GM06990 (cell line): Measurements from ENCODE around the gene APOA4.

ENCODE experiments used
- DNase-seq: peaks from one replicate; pipeline ENCODE4 v3.0.0-alpha.2; 2011; ENCODE audit not compliant: insufficient read length; ENCODE audit errors: extremely low read depth
- H3K27me3 ChIP-seq: replicated peaks from 2 replicates; pipeline ENCODE4 v1.6.0; 2011; ENCODE audit warnings: low read length; ENCODE audit not compliant: control insufficient read depth, insufficient read depth
- H3K36me3 ChIP-seq: 2 replicates; pipeline ENCODE4 v1.5.1; 2011; ENCODE audit warnings: low read length; ENCODE audit not compliant: control insufficient read depth, insufficient read depth
- H3K4me3 ChIP-seq: replicated peaks from 2 replicates; pipeline ENCODE4 v1.5.1; 2011; ENCODE audit warnings: low read depth, mild to moderate bottlenecking, control low read depth, low read length
- TF ChIP-seq, protein P1 (sequence below): IDR thresholded peaks from 2 replicates; pipeline ENCODE4 v1.5.1; 2011; ENCODE audit warnings: low read length, control low read depth, mild to moderate bottlenecking, inconsistent platforms; ENCODE audit not compliant: insufficient read depth, poor library complexity, severe bottlenecking

APOA4 gene

DNA sequence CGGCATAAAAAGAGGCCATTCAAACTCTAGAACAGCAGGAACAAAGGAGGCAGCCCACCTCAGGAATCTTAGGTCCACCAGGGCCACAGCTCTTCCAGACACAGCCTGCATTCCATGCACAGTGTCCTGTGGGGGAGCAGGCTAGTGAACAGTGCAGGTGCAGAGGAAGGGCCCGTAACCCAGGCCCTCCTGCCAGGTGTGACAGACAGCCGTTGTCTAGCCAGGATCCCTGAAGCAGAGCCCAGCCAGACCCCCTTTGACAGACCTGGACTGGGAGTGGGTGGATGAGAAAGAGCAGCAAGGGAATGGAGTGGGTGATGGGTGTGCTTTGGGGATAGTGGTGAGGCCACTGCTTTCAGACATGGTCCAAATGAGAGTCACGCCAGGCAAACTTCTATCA, 34.1 kb downstream of the APOA4 start:
- H3K36me3 ChIP-seq = peaks cover 18% of the 10 kb centered on the region
- DNase-seq = no peak
- no peak overlapping the region for H3K4me3 ChIP-seq
- TF ChIP-seq, protein P1, sequence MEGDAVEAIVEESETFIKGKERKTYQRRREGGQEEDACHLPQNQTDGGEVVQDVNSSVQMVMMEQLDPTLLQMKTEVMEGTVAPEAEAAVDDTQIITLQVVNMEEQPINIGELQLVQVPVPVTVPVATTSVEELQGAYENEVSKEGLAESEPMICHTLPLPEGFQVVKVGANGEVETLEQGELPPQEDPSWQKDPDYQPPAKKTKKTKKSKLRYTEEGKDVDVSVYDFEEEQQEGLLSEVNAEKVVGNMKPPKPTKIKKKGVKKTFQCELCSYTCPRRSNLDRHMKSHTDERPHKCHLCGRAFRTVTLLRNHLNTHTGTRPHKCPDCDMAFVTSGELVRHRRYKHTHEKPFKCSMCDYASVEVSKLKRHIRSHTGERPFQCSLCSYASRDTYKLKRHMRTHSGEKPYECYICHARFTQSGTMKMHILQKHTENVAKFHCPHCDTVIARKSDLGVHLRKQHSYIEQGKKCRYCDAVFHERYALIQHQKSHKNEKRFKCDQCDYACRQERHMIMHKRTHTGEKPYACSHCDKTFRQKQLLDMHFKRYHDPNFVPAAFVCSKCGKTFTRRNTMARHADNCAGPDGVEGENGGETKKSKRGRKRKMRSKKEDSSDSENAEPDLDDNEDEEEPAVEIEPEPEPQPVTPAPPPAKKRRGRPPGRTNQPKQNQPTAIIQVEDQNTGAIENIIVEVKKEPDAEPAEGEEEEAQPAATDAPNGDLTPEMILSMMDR = no peak
- H3K27me3 ChIP-seq = no peaks in the 10 kb centered on the region

DNA sequence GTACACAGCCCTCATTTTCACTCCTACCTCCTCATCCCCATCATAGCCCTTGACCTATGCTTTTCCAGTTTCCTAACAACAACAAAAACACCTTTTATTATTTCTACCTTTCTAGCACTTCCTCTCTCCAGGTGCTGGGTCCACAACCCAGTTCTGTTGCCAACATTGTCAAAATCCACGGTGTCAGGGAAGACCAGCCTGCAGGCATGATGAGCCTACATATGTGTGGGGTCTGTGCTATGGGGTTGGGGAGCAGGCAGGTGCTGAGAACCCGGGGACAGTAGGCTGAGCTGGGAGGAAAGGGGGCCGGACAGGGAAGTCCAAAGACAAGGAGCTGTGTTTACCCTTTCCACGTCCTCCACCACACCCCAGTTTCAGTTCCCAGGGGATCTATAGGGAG, 34.6 kb downstream of the APOA4 start:
- TF ChIP-seq, protein P1 = no peak
- DNase-seq = no peak
- Histone ChIP-seq H3K27me3 (no peaks in the 10 kb centered on the region), H3K36me3 (peaks cover 19% of the 10 kb centered on the region), H3K4me3 (peak overlapping the region; percentile 78)

DNA sequence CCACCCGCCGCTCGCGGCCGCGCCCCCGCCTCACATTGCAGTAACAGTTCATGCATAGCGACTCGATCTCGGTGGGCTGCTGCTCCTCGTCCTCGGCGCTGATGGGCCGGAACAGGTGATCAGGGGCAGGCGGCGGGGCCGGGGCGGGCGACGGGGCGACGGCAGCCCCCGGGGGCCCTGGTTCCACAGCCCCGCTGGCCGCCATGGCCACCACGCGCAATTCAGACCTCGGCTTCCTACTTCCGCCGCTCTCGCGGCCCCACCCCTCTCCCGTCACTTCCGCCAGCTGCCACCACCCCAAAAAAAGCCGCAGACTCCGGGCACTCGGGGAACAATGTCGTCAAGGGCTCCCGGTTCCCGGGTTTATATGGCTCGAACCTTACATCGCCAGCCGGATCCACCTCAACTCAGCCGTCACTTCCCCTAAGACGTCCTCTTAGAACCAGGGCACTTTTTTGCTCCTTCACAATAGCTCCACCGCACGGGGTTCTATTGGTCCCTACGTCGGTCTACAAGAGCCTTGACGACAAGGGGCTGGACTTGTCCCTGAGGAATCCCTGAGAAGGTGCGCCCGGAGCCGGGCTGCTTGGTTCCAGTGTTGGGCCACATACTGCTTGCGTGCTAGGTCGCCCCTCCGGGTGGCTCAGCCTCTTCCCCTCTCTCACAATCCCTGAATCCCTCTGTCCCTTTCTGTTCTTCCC, 35.2 kb downstream of the APOA4 start, which contains the start of gene ZPR1:
ZPR1 (minus strand) TSS at position 238 of the 701 bp plus-strand sequence; CDS start at position 205, 33 bp downstream.
- peaks cover 23% of the 10 kb centered on the region for H3K36me3 ChIP-seq
- no peaks in the 10 kb centered on the region for H3K27me3 ChIP-seq
- DNase-seq = peak; percentile 79
- TF ChIP-seq, protein P1 = no peak
- H3K4me3 ChIP-seq = peak within 1 kb of the TSS; percentile 78

DNA sequence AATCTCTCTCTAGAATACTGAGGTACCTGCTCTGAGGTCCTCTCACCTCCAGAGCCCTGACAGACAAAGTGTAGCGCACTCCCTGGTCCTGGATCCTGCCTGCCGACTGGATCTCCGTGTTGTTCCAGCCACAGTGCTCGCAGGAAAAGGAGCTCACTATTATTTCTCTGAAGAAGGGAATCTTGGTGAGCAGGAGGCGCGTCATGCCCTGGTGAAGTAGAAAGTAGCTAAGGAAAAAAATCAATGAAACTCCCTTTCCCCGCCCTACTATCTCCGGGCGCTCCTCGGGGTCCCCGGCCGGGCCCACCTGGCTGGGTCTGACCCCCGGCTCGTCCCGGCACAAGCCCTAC, 35.7 kb downstream of the APOA4 start:
- no peak for DNase-seq
- H3K4me3 ChIP-seq = peak overlapping the region; percentile 78
- H3K27me3 ChIP-seq = no peaks in the 10 kb centered on the region
- peaks cover 24% of the 10 kb centered on the region for H3K36me3 ChIP-seq
- TF ChIP-seq, protein P1 = no peak

DNA sequence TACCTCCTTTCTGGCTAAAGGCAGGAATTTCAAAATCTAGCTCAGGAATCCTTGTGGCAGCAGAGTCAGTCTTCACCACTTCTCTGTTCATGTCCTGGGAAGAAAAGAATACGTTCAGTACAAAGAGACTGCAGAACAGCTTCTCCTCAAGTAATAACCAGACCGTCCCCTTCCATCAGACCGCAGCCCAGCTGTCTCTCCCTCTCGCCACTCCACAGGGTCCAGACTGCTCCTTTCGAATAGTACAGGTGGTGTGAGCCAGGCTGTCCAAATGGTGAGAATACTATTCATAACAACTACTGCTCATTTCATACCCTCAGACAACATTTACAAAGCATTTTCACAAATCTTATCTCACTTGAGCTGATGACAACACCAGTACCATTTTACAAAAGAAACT, 36.1 kb downstream of the APOA4 start:
- no peak for DNase-seq
- Histone ChIP-seq H3K4me3 (peak overlapping the region; percentile 78), H3K27me3 (no peaks in the 10 kb centered on the region), H3K36me3 (peaks cover 25% of the 10 kb centered on the region)
- TF ChIP-seq, protein P1 = no peak
